Body of pancreas (tissue), 4 donors: ENCODE results near the gene PHACTR3.

ENCODE experiments used
- CTCF ChIP-seq, 7 experiments: fragments of 450-650 bp in 4 of 7; fragments of 200-600 bp in 3 of 7; sonication (generic) in 3 of 7; IDR thresholded peaks; one replicate each; pipeline ENCODE4 v1.5.1; 2016 to 2019; ENCODE audit warnings: antibody characterized with exemption in 7 of 7
- POLR2A ChIP-seq, 3 donors: fragments of 450-650 bp; IDR thresholded peaks; one replicate each; pipeline ENCODE4 v1.6.1; 2016; ENCODE audit warnings: antibody characterized with exemption in 3 of 3, mild to moderate bottlenecking in 2 of 3

- TF ChIP-seq CTCF (IDR thresholded peaks at IDR 0.05) (no peak), POLR2A (IDR thresholded peaks at IDR 0.05) (no peak)
These were observed 260.4 kb downstream of the PHACTR3 start for GRCh38 chr20:59864726-59865125.
